ENCODE results near the gene DGKH.

Gene DGKH

DNA sequence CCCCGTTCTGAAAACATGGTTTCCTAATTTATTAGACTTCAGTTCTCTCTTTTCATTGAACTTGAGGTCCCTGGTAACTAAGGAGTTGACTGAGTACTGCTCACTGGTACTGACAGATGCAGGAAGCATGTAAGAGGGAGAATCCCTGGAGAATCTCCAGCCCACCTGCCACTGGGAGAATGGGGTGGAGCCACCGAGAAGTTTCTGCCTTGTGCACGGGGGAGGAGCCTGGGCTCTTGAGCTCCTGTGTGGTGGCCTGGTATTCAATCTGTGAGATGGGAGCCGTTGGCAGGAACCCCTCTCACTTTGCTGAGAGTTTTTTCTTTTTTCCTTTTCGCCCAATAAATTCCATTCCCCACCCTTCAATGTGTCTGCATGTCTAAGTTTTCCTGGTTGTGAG, 210.3 kb downstream of the DGKH start:
- DNase-seq (ENCODE audit: low spot score), result no peak
- TF ChIP-seq, protein P1, sequence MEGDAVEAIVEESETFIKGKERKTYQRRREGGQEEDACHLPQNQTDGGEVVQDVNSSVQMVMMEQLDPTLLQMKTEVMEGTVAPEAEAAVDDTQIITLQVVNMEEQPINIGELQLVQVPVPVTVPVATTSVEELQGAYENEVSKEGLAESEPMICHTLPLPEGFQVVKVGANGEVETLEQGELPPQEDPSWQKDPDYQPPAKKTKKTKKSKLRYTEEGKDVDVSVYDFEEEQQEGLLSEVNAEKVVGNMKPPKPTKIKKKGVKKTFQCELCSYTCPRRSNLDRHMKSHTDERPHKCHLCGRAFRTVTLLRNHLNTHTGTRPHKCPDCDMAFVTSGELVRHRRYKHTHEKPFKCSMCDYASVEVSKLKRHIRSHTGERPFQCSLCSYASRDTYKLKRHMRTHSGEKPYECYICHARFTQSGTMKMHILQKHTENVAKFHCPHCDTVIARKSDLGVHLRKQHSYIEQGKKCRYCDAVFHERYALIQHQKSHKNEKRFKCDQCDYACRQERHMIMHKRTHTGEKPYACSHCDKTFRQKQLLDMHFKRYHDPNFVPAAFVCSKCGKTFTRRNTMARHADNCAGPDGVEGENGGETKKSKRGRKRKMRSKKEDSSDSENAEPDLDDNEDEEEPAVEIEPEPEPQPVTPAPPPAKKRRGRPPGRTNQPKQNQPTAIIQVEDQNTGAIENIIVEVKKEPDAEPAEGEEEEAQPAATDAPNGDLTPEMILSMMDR (IDR thresholded peaks at IDR 0.05; ENCODE audit: extremely low read depth, missing control alignments), result no peak

DNA sequence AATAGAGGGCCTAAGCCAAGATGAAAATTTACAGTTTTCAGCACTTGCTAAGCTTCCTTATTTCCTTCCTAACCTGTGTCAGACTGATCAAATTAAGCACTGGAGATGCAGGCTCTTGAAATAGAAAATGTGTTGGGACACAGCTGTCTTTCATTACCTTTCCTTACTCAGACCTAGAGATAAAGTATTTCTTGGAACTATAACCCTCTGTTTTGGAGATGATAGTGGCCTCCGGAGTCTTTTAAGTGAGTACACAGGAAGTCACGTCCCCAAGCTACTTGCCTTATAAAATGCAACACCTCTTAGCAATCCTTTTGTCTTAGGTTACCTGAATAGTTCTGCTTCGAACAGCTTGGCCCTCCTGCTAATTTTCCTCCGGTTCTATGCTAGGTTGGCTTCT, 211.1 kb downstream of the DGKH start:
- DNase-seq (ENCODE audit: low spot score), result no peak
- TF ChIP-seq, protein P1 (IDR thresholded peaks at IDR 0.05; ENCODE audit: extremely low read depth, missing control alignments), result no peak

DNA sequence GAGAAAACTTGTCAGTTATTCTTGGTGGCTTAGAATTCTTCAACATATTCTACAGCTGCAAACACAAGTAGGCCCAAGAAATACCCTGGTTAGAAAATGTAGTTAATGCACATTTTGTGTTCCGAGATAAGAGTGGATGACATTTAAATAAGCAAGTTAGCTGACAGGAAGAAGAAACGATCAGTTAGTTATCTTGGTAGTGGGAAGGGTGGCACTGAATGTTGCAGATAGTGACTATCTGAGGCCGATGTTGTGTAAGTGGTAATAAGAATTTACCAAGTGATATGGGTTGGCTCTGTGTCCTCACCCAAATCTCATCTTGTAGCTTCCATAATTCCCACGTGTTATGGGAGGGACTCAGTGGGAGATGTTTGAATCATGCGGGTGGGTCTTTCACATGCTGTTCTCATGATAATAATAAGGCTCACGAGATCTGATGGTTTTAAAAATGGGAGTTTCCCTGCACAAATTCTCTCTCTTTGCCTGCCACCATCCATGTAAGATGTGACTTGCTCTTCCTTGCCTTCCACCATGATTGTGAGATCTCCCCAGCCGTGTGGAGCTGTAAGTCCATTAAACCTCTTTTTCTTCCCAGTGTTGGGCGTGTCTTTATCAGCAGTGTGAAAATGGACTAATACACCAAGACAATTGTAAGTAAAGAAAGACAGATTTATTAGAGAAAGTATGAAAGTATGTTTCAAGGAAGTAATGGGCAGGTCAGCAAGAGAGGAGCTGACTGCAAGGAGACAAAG, 212.6 kb downstream of the DGKH start:
- TF ChIP-seq, protein P1 (IDR thresholded peaks at IDR 0.05; ENCODE audit: extremely low read depth, missing control alignments), result no peak
- no peak for DNase-seq (ENCODE audit: low spot score)

DNA sequence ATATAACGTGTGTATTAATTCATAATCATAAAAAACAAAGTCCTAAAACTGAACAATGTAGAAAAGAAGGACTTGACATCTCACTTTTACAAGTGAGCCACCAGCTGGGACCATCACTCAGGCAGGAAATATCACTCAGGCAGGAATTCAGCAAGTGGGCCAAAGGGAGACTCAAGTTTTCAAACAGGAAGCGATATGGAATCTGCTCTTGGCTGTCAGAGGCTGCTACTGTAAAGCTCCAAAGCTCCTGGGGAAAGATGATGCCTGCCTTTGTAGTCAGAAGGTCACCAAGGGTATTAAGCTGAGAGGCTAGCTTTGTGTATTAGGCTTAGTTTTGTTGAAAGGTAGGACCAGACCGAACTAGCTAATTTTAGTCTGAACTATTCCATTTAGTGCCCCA, 218.0 kb downstream of the DGKH start:
- no peak for DNase-seq (ENCODE audit: low spot score)
- TF ChIP-seq, protein P1 (IDR thresholded peaks at IDR 0.05; ENCODE audit: extremely low read depth, missing control alignments), result no peak

DNA sequence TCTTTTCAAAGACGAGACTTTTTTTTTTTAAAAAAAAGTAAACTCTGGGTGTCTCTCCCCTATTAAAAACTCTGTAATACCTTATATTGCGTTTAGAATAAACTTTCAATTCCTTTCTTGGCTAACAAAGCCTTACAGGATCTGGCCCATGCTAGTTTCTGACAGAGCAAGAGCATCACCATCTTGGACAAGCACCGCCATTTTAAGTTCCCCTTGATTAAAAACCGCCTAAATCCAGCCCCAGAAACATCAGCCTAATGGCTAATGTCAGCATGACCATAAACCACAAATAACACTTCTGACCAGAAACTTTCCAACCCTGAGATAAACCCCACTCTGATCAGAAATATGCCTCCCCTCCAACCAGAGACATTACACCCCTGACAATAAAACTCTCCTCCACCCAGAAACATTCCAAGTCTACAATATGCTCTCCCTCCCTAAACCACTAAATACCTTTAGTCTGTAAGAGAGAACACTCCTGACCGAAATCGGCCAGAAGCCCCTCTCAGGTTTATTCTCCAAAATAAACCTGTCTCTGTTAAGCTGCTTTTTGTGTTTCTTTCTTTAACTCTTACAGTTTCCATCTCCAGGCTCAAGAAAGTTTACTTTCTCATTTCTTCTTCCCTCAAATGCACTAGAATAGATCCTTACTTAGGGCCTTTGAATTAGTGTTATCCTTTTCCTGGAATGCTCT, 221.9 kb downstream of the DGKH start:
- DNase-seq (ENCODE audit: low spot score), result no peak
- TF ChIP-seq, protein P1 (IDR thresholded peaks at IDR 0.05; ENCODE audit: extremely low read depth, missing control alignments), result no peak

DNA sequence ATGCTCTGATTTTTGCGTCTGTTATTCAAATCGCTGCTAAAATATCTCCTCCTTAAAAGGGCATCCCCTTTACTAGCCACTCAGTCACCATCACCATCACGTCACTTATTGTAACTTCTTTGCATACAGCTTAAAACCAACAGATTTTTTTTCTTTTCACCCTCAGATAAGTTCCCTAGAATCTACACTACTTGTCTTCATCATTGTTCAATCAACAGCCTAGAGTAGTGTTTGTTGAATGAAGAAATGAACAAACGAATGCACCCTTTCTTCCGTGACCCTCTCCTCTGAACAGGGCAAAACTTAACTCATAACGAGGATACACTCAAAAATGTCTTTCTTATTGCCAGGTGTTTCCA, 222.4 kb downstream of the DGKH start:
- DNase-seq (ENCODE audit: low spot score), result no peak
- TF ChIP-seq, protein P1 (IDR thresholded peaks at IDR 0.05; ENCODE audit: extremely low read depth, missing control alignments), result no peak

DNA sequence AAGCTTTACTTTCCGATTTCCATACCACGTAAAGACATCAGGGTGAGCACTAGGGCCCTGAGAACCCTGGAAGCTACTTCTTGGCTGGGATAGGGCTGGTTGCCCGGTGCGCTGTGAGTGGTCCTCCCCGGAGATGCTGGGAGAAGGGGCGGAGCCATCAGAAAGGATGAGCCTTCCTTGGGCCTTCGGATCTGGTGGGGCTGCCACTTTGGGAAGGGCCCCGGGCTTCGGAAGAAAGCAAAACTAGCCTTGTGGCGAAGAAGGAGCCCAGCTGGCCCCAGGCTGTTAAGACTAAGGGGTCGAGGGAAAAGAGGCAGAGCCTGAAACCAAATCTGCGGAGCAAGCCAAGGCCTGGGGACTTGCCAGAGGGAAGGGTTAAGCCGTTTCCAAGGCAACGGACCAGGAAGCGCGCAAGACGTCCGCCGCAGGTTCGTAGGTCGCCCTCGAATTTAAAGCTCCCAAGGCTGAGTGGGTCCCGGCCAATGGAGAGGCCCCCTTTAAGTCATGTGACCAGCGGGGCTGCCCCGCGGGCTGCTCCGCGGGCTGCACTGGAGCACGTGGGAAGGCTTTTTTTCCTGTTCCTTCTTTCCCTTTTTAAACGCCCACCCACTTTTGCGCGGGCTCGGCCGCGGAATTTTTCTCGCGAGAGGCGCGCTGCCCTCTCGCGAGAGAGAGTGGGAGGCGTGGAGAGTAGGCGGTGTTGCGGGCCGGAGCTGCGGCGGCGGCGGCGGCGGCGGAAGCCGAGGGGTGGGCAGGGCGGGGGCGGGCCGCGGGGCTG, 223.1 kb downstream of the DGKH start:
- TF ChIP-seq, protein P1 (IDR thresholded peaks at IDR 0.05; ENCODE audit: extremely low read depth, missing control alignments), result no peak
- DNase-seq (ENCODE audit: low spot score), result peak; percentile 95
